ENCODE results near the gene PIGZ. TPM values are rescaled to one million over a fixed set of nuclear protein-coding genes. Genes with fewer than 3 reads are reported as not detected.

PIGZ gene
- total and polyA plus RNA-seq, 9 of the 15 experiments (the other 6 are each of a cell fraction or from before 2014, with no cell fraction given): 0.15 to 1.8 (median 0.76) TPM

GRCh38 chr3:196987022-196987421 lies 18.4 kb upstream of the PIGZ start:
- DNase-seq (ENCODE audit: extremely low read depth in 1 of 4, low spot score in 3 of 4): no peak
- no peaks in the 10 kb centered on the region for H3K27me3 ChIP-seq (ENCODE audit: control insufficient read depth in 2 of 2, insufficient read depth in 2 of 2, low read length in 2 of 2)
- peak overlapping the region; percentile 81; the same call in 1 of the 2 replicates for H2AFZ ChIP-seq (ENCODE audit: low read depth, low read length)
- in situ Hi-C loops (cut with MboI) (loop anchor here (25.0 kb wide), 1 partner anchor 525 kb away; no protein-coding TSS in a partner anchor), intact Hi-C loops (cut with micrococcal nuclease) (no loop called here)
- no peaks in the 10 kb centered on the region for H3K79me2 ChIP-seq (ENCODE audit: control insufficient read depth, insufficient read depth, low read length)
- no peak for ATAC-seq
- H4K20me1 ChIP-seq (replicated peaks; ENCODE audit: control insufficient read depth, insufficient read depth, low read length): 0 out of 2 replicates have a peak, but pooled peaks cover 4% of the 10 kb centered on the region
- no peak overlapping the region for H3K4me3 ChIP-seq
- H3K9me1 ChIP-seq (ENCODE audit: control insufficient read depth, insufficient read depth, low read length): peaks cover 4% of the 10 kb centered on the region
- 75% methylated on average over 10 of the region's 10 CpGs for WGBS (ENCODE audit: insufficient coverage, low coverage, missing lambda C conversion rate)
- CTCF ChIA-PET (ENCODE audit: low intra/inter-chr PET ratio): no interaction called here
- no peaks in the 10 kb centered on the region for H3K36me3 ChIP-seq (ENCODE audit: control insufficient read depth, insufficient read depth, low read length)
- no peak overlapping the region for H3K27ac ChIP-seq (ENCODE audit: extremely low read depth, low read depth, low read length)
- H3K9ac ChIP-seq (ENCODE audit: insufficient read depth in 1 of 2, low read depth in 2 of 2, low read length in 2 of 2): no peak overlapping the region
- peaks cover 6% of the 10 kb centered on the region for H3K9me3 ChIP-seq (replicated peaks; ENCODE audit: control insufficient read depth, insufficient read depth, low read depth, low read length)
- BruUV-seq (replicated peaks): no TSS peak
- POLR2A ChIA-PET: interaction anchor here (0.9 kb wide), 1 partner anchor 94 kb away, joined by 5 read pairs; no protein-coding TSS in a partner anchor
- H3K4me2 ChIP-seq (ENCODE audit: insufficient read depth, low read length): no peak overlapping the region
- TF ChIP-seq ELF4 (CRISPR knock-in tag; IDR thresholded peaks at IDR 0.05): no peak
- no peak for TF ChIP-seq ZFPM2 (CRISPR knock-in tag; IDR thresholded peaks at IDR 0.05)
- TF ChIP-seq ZNF165 (CRISPR knock-in tag; IDR thresholded peaks at IDR 0.05; ENCODE audit: borderline replicate concordance): no peak
- TF ChIP-seq CBX8 (IDR thresholded peaks at IDR 0.05; ENCODE audit: borderline replicate concordance, extremely low read depth, low read depth, low read length, poor library complexity, severe bottlenecking): no peak
- TF ChIP-seq HCFC1 (IDR thresholded peaks at IDR 0.05; ENCODE audit: low read depth, low read length): no peak
- TF ChIP-seq ZNF24 (IDR thresholded peaks at IDR 0.05): no peak
- TF ChIP-seq TRIM28 (IDR thresholded peaks at IDR 0.05): no peak
- no peak for TF ChIP-seq ZNF830 (CRISPR knock-in tag; IDR thresholded peaks at IDR 0.05)
- peaks cover 18 to 36% of the 10 kb centered on the region in 2 experiments for H3K4me1 ChIP-seq (replicated peaks in 1 of 2; ENCODE audit: control insufficient read depth in 2 of 2, insufficient read depth in 2 of 2, low read length in 2 of 2)
- FAIRE-seq: no peak
